ENCODE data around the gene USP13.

USP13 gene

GRCh38 chr3:179655236-179655635, 2.4 kb downstream of the USP13 start:
- DNase-seq (ENCODE audit: insufficient read length, low spot score) (no peak), FAIRE-seq (no peak)
- TF ChIP-seq CTCF (IDR thresholded peaks at IDR 0.05; ENCODE audit: insufficient read depth, missing control alignments), result no peak

GRCh38 chr3:179658606-179659005, 5.8 kb downstream of the USP13 start:
- DNase-seq (ENCODE audit: insufficient read length, low spot score), result no peak
- TF ChIP-seq CTCF (IDR thresholded peaks at IDR 0.05; ENCODE audit: insufficient read depth, missing control alignments), result no peak
- FAIRE-seq, result no peak

GRCh38 chr3:179660872-179661271, 8.0 kb downstream of the USP13 start:
- no peak for TF ChIP-seq CTCF (IDR thresholded peaks at IDR 0.05; ENCODE audit: insufficient read depth, missing control alignments)
- DNase-seq (ENCODE audit: insufficient read length, low spot score) (no peak), FAIRE-seq (no peak)

GRCh38 chr3:179661777-179662176, 8.9 kb downstream of the USP13 start:
- TF ChIP-seq CTCF (IDR thresholded peaks at IDR 0.05; ENCODE audit: insufficient read depth, missing control alignments), result no peak
- FAIRE-seq (no peak), DNase-seq (ENCODE audit: insufficient read length, low spot score) (no peak)

- no peak for FAIRE-seq
- no peak for DNase-seq (ENCODE audit: insufficient read length, low spot score)
- no peak for TF ChIP-seq CTCF (IDR thresholded peaks at IDR 0.05; ENCODE audit: insufficient read depth, missing control alignments)
These were observed 10.3 kb downstream of the USP13 start for GRCh38 chr3:179663093-179663492.

- DNase-seq (ENCODE audit: insufficient read length, low spot score) (no peak), FAIRE-seq (no peak)
These were observed 13.2 kb downstream of the USP13 start for GRCh38 chr3:179666030-179666429.

More at GRCh38 chr3:179666030-179666429, 13.2 kb downstream of the USP13 start:
- TF ChIP-seq CTCF (IDR thresholded peaks at IDR 0.05; ENCODE audit: insufficient read depth, missing control alignments), result no peak
